Prostate gland (tissue), 2 donors: ENCODE results near the gene LDAH. TPM values are rescaled to one million over a fixed set of nuclear protein-coding genes. Genes with fewer than 3 reads are reported as not detected.
"Not testable (repeated sequence)": the region's sequence is repeated elsewhere in the genome, so short reads cannot be mapped to it uniquely, and the experiment has no call there.

Experiments
- DNase-seq: peaks from one replicate; pipeline ENCODE4 v3.0.0-alpha.2; 2019; ENCODE audit warnings: low spot score
- H3K27ac ChIP-seq, 2 donors: fragments of 200-600 bp; sonication (generic); 2 replicates each; pipeline ENCODE4 v1.5.1; 2017 to 2019
- H3K27me3 ChIP-seq: fragments of 200-600 bp; sonication (generic); replicated peaks from 2 replicates; pipeline ENCODE4 v1.5.1; 2019; ENCODE audit not compliant: insufficient read depth
- H3K36me3 ChIP-seq, 2 donors: fragments of 200-600 bp; sonication (generic); 1 replicate in 1 of 2; 2 replicates in 1 of 2; pipeline versions ENCODE4 v1.5.1 to v1.8.1; 2017 to 2019
- H3K4me1 ChIP-seq: fragments of 200-600 bp; sonication (generic); replicated peaks from 2 replicates; pipeline ENCODE4 v1.5.1; 2019
- H3K4me3 ChIP-seq, 2 donors: fragments of 200-600 bp; sonication (generic); 2 replicates each; pipeline ENCODE4 v1.5.1; 2017 to 2019
- H3K9me3 ChIP-seq: fragments of 200-600 bp; sonication (generic); 2 replicates; pipeline ENCODE4 v1.5.1; 2017
- CTCF ChIP-seq, 4 experiments: fragments of 200-600 bp in 2 of 4; fragments of 450-650 bp in 2 of 4; sonication (generic) in 2 of 4; IDR thresholded peaks; 1 replicate in 3 of 4; 2 replicates in 1 of 4; pipeline ENCODE4 v1.5.1; 2016 to 2019; ENCODE audit warnings: antibody characterized with exemption in 4 of 4, mild to moderate bottlenecking in 2 of 4, moderate library complexity in 2 of 4
- POLR2A ChIP-seq: fragments of 450-650 bp; IDR thresholded peaks from one replicate; pipeline ENCODE4 v1.6.1; 2016; ENCODE audit warnings: antibody characterized with exemption, mild to moderate bottlenecking
- POLR2AphosphoS5 ChIP-seq: sonication (generic); formaldehyde crosslinking; IDR thresholded peaks from one replicate; pipeline ENCODE4 v1.6.1; 2017; ENCODE audit warnings: antibody characterized with exemption
- WGBS: methylation state at CpG from one replicate; pipeline ENCODE4 v1.1.5; 2018; 5-methylcytosine and 5-hydroxymethylcytosine counted together
- intact Hi-C: fragments of 100-400 bp; cut with DNase I; formaldehyde crosslinking; loops from one replicate; pipeline ENCODE4 v1.14.2; 2022
- total RNA-seq, 2 donors: library from RNA; depleted of rRNA; stranded (reverse); fragments of >200 nt; gene quantifications; one replicate each; pipeline ENCODE4 v1.1.0, GENCODE V29; 2016

Gene LDAH
- total RNA-seq, 2 donors from 2014 or later: 6.6 to 17.3 TPM

DNA sequence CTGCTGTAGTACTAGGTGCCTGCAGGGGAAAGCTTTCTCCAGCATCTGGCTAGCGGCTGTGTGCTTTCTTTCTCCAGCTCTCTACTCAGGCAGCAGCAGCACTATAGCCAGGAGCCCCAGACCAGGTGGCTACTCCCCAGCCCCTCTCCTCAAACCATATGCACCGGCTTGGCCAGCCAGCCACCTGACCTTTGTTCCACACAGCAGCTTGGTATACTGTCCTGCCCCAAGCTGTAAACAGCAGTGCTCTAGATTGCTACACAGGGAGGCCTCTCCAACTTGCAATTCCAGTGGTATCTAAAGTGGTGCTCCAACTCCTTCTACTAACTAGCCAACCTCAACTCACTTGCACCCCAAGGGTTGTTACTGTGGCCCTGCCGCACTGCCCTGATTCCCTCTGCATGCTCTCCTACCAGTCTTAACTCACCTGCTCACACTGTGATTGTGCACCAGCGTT lies 19.6 kb downstream of the LDAH start:
- Histone ChIP-seq H3K4me3 (no peak overlapping the region), H3K27me3 (no peaks in the 10 kb centered on the region), H3K36me3 (no peaks in the 10 kb centered on the region), H3K9me3 (no peaks in the 10 kb centered on the region), H3K4me1 (no peaks in the 10 kb centered on the region), H3K27ac (no peak overlapping the region)
- TF ChIP-seq POLR2A (no peak), CTCF (IDR thresholded peaks at IDR 0.05) (no peak), POLR2AphosphoS5 (no peak)
- intact Hi-C loops: no loop called here
- 94% methylated on average over 4 of the region's 4 CpGs for WGBS
- no peak for DNase-seq

DNA sequence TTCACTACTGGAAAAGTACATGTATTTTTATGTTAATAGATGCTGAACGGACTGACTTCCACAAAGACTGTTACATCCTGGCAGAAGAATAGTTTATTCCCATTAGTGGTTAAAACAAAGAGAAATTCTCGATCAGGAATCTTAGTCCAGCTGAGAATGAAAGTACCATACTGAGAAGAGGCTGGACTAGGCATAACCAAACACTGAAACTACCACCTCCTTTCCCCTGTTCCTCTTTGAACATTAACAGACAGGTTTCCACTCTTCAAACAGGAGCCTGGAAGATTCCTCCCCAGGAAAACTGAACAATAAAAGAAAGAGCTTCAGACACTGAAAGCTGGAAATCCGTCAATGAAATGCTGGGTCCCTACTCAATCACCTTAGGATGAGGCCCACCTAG lies 25.8 kb downstream of the LDAH start:
- WGBS: 95% methylated on average over 3 of the region's 3 CpGs
- DNase-seq: no peak
- H3K27me3 ChIP-seq: no peaks in the 10 kb centered on the region
- no peaks in the 10 kb centered on the region for H3K36me3 ChIP-seq
- intact Hi-C loops: no loop called here
- no peaks in the 10 kb centered on the region for H3K9me3 ChIP-seq
- H3K4me3 ChIP-seq: no peak overlapping the region
- H3K27ac ChIP-seq: peak overlapping the region in 1 of 2 donors; percentile 70
- no peaks in the 10 kb centered on the region for H3K4me1 ChIP-seq
- no peak for TF ChIP-seq POLR2AphosphoS5

- Histone ChIP-seq H3K36me3 (no peaks in the 10 kb centered on the region), H3K4me3 (no peak overlapping the region), H3K27me3 (no peaks in the 10 kb centered on the region), H3K9me3 (no peaks in the 10 kb centered on the region), H3K4me1 (no peaks in the 10 kb centered on the region), H3K27ac (peak overlapping the region; percentile 37 to 70)
- DNase-seq: peak; percentile 45
- WGBS: 57% methylated on average over 1 of the region's 1 CpG
- intact Hi-C loops: no loop called here
- peak; percentile 56 for TF ChIP-seq POLR2AphosphoS5
- TF ChIP-seq POLR2A: no peak
These were observed 26.5 kb downstream of the LDAH start for GRCh38 chr2:20796374-20796791.

GRCh38 chr2:20793944-20794343 lies 29.0 kb downstream of the LDAH start:
- H3K9me3 ChIP-seq, intact Hi-C loops, H3K36me3 ChIP-seq, H3K4me3 ChIP-seq, H3K4me1 ChIP-seq, H3K27me3 ChIP-seq, DNase-seq, H3K27ac ChIP-seq: not testable (repeated sequence)
- WGBS: 94% methylated on average over 3 of the region's 3 CpGs

GRCh38 chr2:20781656-20782265 lies 41.1 kb downstream of the LDAH start:
- intact Hi-C loops: loop anchor here (2.0 to 10.0 kb wide), 2 partner anchors 181 to 333 kb away; no protein-coding TSS in a partner anchor
- no peak for DNase-seq
- Histone ChIP-seq H3K36me3 (no peaks in the 10 kb centered on the region), H3K4me1 (no peaks in the 10 kb centered on the region), H3K9me3 (no peaks in the 10 kb centered on the region), H3K27ac (no peak overlapping the region), H3K4me3 (no peak overlapping the region), H3K27me3 (no peaks in the 10 kb centered on the region)
- TF ChIP-seq POLR2A (no peak), CTCF (IDR thresholded peaks at IDR 0.05) (peak in 3 of 4 experiments; percentile 50 to 65 (median 65))
- 87% methylated on average over 3 of the region's 3 CpGs for WGBS

DNA sequence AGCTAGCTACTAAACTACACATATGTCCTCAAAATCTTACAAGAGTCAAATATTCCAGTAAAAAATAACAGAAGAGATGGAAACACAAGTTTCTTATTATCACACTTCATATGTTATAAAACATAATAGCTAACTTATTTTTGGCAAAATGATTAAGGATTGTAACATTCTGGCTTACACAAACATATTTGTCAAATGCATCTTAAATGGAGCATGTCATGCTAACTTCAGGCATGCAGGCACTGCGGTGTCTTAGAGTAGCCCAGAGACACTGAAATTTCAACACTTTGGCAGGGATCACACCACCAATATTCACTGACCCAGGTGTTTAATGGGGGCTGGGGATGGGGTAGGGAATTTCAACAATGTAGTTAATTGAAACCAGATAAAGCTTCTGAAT lies 51.6 kb downstream of the LDAH start:
- intact Hi-C loops: no loop called here
- Histone ChIP-seq H3K27me3 (no peaks in the 10 kb centered on the region), H3K9me3 (no peaks in the 10 kb centered on the region), H3K36me3 (no peaks in the 10 kb centered on the region), H3K4me1 (no peaks in the 10 kb centered on the region), H3K27ac (no peak overlapping the region), H3K4me3 (no peak overlapping the region)
- no peak for DNase-seq
- 82% methylated on average over 1 of the region's 1 CpG for WGBS
- no peak for TF ChIP-seq CTCF (IDR thresholded peaks at IDR 0.05)
- TF ChIP-seq POLR2A: no peak
- TF ChIP-seq POLR2AphosphoS5: no peak
